Measurements from ENCODE around the gene CALML6. TPM values are rescaled to one million over a fixed set of nuclear protein-coding genes. Genes with fewer than 3 reads are reported as not detected.

Gene CALML6
- total RNA-seq, 4 donors from 2014 or later = 0.42 to 0.78 TPM; not detected in 2

GRCh38 chr1:1946540-1946939 is 31.5 kb downstream of the CALML6 start:
- Histone ChIP-seq H3K36me3 (no peaks in the 10 kb centered on the region), H3K9me3 (no peaks in the 10 kb centered on the region), H3K4me1 (peaks cover 0 to 17% (median 0%) of the 10 kb centered on the region in 4 donors), H3K27me3 (peaks cover 0 to 13% of the 10 kb centered on the region in 2 donors), H3K27ac (no peak overlapping the region), H3K4me3 (no peak overlapping the region)
- WGBS, 2 donors = 10 to 29% methylated on average over 6 of the region's 11 CpGs
- TF ChIP-seq POLR2A (IDR thresholded peaks at IDR 0.05) (no peak), EP300 (IDR thresholded peaks at IDR 0.05) (peak in 1 of 2 donors; percentile 17)
- DNase-seq (ENCODE audit: low spot score in 2 of 2) = no peak

DNA sequence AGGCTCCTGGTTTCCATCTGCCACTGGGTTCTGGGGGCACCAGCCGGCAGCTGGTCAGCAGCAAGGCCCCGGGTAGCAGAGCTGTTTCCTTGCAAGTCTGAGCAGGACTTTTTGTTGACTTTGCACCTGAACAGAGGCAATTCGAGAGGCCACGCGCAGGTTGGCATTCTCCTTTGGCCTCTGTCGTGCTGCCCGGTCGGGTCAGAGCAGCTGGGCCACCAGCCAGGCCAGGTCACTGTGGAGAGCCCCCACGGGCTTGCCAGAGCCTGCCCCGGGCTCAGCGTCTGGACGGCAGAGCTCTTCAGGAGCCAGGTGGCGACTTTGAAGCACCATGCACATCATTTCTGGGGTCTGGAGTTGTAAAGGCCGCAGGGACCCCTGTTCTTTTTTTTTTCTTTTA is 32.4 kb downstream of the CALML6 start:
- H3K4me3 ChIP-seq = no peak overlapping the region
- H3K4me1 ChIP-seq = peaks cover 0 to 17% (median 0%) of the 10 kb centered on the region in 4 donors
- WGBS, 2 donors = 72 to 77% methylated on average over 14 of the region's 14 CpGs
- H3K27ac ChIP-seq = no peak overlapping the region
- DNase-seq (ENCODE audit: low spot score in 2 of 2) = no peak
- no peaks in the 10 kb centered on the region for H3K36me3 ChIP-seq
- H3K27me3 ChIP-seq = peaks cover 0 to 13% of the 10 kb centered on the region in 2 donors
- no peak for TF ChIP-seq EP300 (IDR thresholded peaks at IDR 0.05)
- no peak for TF ChIP-seq CTCF (IDR thresholded peaks at IDR 0.05)
- no peak for TF ChIP-seq POLR2A (IDR thresholded peaks at IDR 0.05)
- no peaks in the 10 kb centered on the region for H3K9me3 ChIP-seq

- TF ChIP-seq POLR2A (IDR thresholded peaks at IDR 0.05) (no peak), EP300 (IDR thresholded peaks at IDR 0.05) (no peak), CTCF (IDR thresholded peaks at IDR 0.05) (no peak)
- H3K9me3 ChIP-seq = no peaks in the 10 kb centered on the region
- DNase-seq (ENCODE audit: low spot score in 2 of 2) = no peak
- H3K4me3 ChIP-seq = no peak overlapping the region
- no peak overlapping the region for H3K27ac ChIP-seq
- WGBS, 2 donors = 33 to 48% methylated on average over 1 of the region's 1 CpG
- H3K27me3 ChIP-seq = peaks cover 0 to 3% of the 10 kb centered on the region in 2 donors
- no peaks in the 10 kb centered on the region for H3K36me3 ChIP-seq
- H3K4me1 ChIP-seq = peaks cover 0 to 15% (median 0%) of the 10 kb centered on the region in 4 donors
Observed at GRCh38 chr1:1948783-1949182, 33.7 kb downstream of the CALML6 start.

- Histone ChIP-seq H3K27ac (no peak overlapping the region), H3K9me3 (no peaks in the 10 kb centered on the region), H3K27me3 (peaks cover 0 to 3% of the 10 kb centered on the region in 2 donors), H3K36me3 (no peaks in the 10 kb centered on the region), H3K4me3 (no peak overlapping the region), H3K4me1 (peaks cover 0 to 9% (median 0%) of the 10 kb centered on the region in 4 donors)
- no peak for DNase-seq (ENCODE audit: low spot score in 2 of 2)
- 64 to 72% methylated on average over 5 of the region's 5 CpGs for WGBS, 2 donors
- TF ChIP-seq EP300 (IDR thresholded peaks at IDR 0.05) = no peak
- no peak for TF ChIP-seq POLR2A (IDR thresholded peaks at IDR 0.05)
- no peak for TF ChIP-seq CTCF (IDR thresholded peaks at IDR 0.05)
Observed at GRCh38 chr1:1950940-1951339, 35.9 kb downstream of the CALML6 start.

- H3K4me3 ChIP-seq = no peak overlapping the region
- no peaks in the 10 kb centered on the region for H3K4me1 ChIP-seq
- H3K27me3 ChIP-seq = peaks cover 0 to 30% of the 10 kb centered on the region in 2 donors
- no peaks in the 10 kb centered on the region for H3K36me3 ChIP-seq
- H3K9me3 ChIP-seq = no peaks in the 10 kb centered on the region
- DNase-seq (ENCODE audit: low spot score in 2 of 2) = no peak
- H3K27ac ChIP-seq = no peak overlapping the region
- no peak for TF ChIP-seq CTCF (IDR thresholded peaks at IDR 0.05)
- no peak for TF ChIP-seq POLR2A (IDR thresholded peaks at IDR 0.05)
- no peak for TF ChIP-seq EP300 (IDR thresholded peaks at IDR 0.05)
- 79 to 84% methylated on average over 9 of the region's 9 CpGs for WGBS, 2 donors
Observed at GRCh38 chr1:1954015-1954414, 39.0 kb downstream of the CALML6 start.

All from tibial nerve (tissue), 4 donors.